Gastrocnemius medialis (tissue), 4 donors: ENCODE measurements around the gene ARHGAP24.

Experiments
- CTCF ChIP-seq, 5 experiments: fragments of 450-650 bp in 3 of 5; fragments of 200-600 bp in 2 of 5; sonication (generic) in 2 of 5; IDR thresholded peaks in 4 of 5; conservative IDR thresholded peaks in 1 of 5; 1 replicate in 4 of 5; 2 replicates in 1 of 5; pipeline ENCODE4 v1.5.1; 2016 to 2019; ENCODE audit warnings: antibody characterized with exemption in 5 of 5, mild to moderate bottlenecking in 3 of 5, moderate library complexity in 3 of 5
- POLR2A ChIP-seq, 2 donors: fragments of 450-650 bp; IDR thresholded peaks; one replicate each; pipeline ENCODE4 v1.6.1; 2017; ENCODE audit warnings: antibody characterized with exemption in 2 of 2, mild to moderate bottlenecking in 2 of 2, moderate library complexity in 2 of 2

GRCh38 chr4:85548841-85549240 lies 73.9 kb downstream of the ARHGAP24 start:
- TF ChIP-seq CTCF (IDR thresholded peaks at IDR 0.05 in 4 of 5, conservative IDR thresholded peaks at IDR 0.05 in 1 of 5): no peak
- no peak for TF ChIP-seq POLR2A (IDR thresholded peaks at IDR 0.05)
